HUES6 (cell line): ENCODE results near the gene PKD2.
"Not testable (repeated sequence)": the region's sequence is repeated elsewhere in the genome, so short reads cannot be mapped to it uniquely, and the experiment has no call there.

Experiments
- H3K27ac ChIP-seq: 2 replicates; pipeline ENCODE4 v1.7.0; 2013; ENCODE audit warnings: low read depth, mild to moderate bottlenecking, low read length, inconsistent platforms
- H3K27me3 ChIP-seq: 2 replicates; pipeline ENCODE4 v1.6.1; 2013; ENCODE audit warnings: low read length; ENCODE audit not compliant: control insufficient read depth, insufficient read depth
- H3K36me3 ChIP-seq: 2 replicates; pipeline ENCODE4 v1.6.1; 2013; ENCODE audit warnings: low read length; ENCODE audit not compliant: control insufficient read depth, insufficient read depth
- H3K4me1 ChIP-seq: 2 replicates; pipeline ENCODE4 v1.6.1; 2013; ENCODE audit warnings: low read length; ENCODE audit not compliant: control insufficient read depth, insufficient read depth
- H3K4me3 ChIP-seq: 2 replicates; pipeline ENCODE4 v1.5.1; 2013; ENCODE audit warnings: low read depth, low read length
- H3K9ac ChIP-seq: one replicate; pipeline ENCODE4 v1.6.1; 2013; ENCODE audit warnings: mild to moderate bottlenecking, low read length
- H3K9me3 ChIP-seq: 2 replicates; pipeline ENCODE4 v1.6.1; 2013; ENCODE audit warnings: low read depth, low read length; ENCODE audit not compliant: control insufficient read depth, insufficient read depth

PKD2 gene

DNA sequence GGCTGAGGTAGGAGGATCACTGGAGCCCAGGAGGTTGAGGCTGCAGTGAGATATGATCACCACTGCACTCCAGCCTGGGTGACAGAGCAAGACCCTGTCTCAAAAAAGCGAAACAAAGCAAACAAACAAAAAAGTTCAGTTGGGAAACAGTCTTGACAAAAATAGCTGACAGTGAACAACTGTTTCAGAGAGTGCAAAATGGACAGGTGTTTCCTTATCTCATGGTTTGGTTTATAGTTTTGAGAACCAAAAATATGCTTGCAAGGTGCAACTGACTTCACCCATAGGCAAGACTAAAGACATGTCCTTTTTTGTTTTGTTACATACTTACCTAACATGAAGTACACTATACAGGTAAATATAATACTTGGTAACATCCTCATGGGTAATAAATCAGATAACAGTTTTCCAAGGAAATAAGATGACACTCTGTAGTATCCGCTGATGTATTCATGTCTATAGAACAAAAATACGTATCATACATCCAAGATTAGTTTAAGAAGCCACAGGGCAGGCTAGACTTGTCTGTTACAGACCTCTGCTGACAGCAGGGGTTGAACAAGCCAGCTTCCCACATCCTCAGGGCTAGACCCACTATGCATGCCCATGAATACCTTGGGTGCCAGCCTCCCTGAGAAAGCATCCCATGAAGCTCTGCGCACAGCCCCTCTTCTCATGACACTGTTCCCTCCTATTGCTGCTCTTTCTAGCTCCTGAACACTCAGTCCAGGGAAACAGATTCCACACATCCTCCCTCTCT lies 91.7 kb downstream of the PKD2 start:
- Histone ChIP-seq H3K4me3 (no peak overlapping the region), H3K27me3 (no peaks in the 10 kb centered on the region), H3K4me1 (no peaks in the 10 kb centered on the region), H3K9ac (no peak overlapping the region), H3K27ac (no peak overlapping the region), H3K9me3 (no peaks in the 10 kb centered on the region), H3K36me3 (no peaks in the 10 kb centered on the region; the same call in 1 of the 2 replicates)

DNA sequence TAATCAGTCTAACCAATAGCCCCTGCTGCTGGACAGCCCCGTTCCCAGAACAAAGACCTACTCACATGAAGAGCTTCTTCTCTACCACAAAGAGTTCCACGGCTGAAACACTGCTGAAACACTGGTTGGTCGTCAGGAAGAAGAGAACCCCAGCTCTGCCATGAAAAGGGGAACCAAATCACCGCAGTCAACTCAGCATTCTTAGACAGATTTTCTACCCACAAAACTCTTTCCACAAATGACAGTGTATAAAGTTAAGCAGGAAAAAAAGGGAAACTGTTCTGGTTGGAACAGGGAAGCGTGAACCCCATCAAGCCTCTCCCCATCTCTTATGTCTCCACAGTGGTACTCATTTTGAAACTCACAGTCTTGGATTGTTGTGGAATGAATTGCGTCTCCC lies 93.7 kb downstream of the PKD2 start:
- no peak overlapping the region for H3K4me3 ChIP-seq

DNA sequence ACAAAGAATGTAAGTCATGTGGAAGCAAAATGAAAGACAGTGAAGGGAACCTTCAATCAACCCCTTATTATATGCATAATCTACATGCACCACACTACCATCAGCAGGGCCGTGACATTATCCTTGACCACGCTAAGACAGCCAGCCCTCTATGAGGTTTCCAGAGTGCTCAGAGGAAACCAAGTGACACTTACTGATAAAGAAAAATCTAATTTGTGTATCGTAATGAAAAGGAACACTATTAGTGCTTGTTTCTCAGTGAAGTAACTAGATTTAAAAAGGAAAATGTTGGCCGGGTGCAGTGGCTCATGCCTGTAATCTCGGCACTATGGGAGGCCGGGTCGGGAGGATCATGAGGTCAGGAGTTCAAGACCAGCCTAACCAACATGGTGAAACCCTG lies 94.6 kb downstream of the PKD2 start:
- H3K9ac ChIP-seq, result no peak overlapping the region
- no peaks in the 10 kb centered on the region for H3K9me3 ChIP-seq
- no peaks in the 10 kb centered on the region for H3K4me1 ChIP-seq
- H3K36me3 ChIP-seq, result no peaks in the 10 kb centered on the region; the same call in 1 of the 2 replicates
- H3K4me3 ChIP-seq, result no peak overlapping the region
- H3K27me3 ChIP-seq, result no peaks in the 10 kb centered on the region
- H3K27ac ChIP-seq, result no peak overlapping the region

More for the DNA sequence above, 93.7 kb downstream of the PKD2 start:
- Histone ChIP-seq H3K27ac (no peak overlapping the region), H3K27me3 (no peaks in the 10 kb centered on the region), H3K9me3 (no peaks in the 10 kb centered on the region), H3K9ac (no peak overlapping the region), H3K4me1 (no peaks in the 10 kb centered on the region), H3K36me3 (no peaks in the 10 kb centered on the region; the same call in 1 of the 2 replicates)

DNA sequence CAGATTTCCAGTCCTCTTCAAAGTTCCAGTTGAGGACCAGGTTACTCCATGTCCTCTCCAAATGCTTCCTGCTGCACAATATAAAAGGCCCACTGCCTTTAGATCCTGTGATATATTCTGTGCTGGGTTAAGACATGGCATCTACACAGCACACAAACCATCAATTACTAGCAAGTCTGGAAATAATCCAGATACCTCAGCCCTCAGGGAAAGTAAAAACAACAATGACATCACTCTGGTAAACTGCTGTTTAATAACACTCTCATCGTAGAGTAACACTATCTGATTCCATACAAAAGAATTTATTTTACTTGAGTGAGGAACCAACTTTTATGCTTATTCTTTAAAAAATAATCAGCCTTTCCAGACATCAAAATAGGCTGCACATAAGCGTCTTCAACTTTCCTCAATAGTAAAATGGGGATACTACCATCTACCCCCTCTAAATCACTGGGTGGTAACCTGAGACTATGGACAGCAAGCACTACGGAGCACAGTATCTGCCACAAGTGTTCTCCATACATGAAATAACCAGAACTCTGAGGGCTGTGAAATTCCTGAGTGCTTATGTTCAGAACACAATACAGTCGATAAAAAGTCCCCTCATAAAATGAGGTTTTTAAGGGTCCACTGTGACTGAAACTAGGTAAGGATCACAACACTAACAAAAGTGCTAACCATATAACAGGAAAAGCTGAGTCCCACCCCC lies 97.6 kb downstream of the PKD2 start:
- Histone ChIP-seq H3K27me3 (no peaks in the 10 kb centered on the region), H3K4me1 (no peaks in the 10 kb centered on the region), H3K4me3 (no peak overlapping the region), H3K27ac (no peak overlapping the region), H3K9me3 (no peaks in the 10 kb centered on the region), H3K36me3 (no peaks in the 10 kb centered on the region), H3K9ac (no peak overlapping the region)

DNA sequence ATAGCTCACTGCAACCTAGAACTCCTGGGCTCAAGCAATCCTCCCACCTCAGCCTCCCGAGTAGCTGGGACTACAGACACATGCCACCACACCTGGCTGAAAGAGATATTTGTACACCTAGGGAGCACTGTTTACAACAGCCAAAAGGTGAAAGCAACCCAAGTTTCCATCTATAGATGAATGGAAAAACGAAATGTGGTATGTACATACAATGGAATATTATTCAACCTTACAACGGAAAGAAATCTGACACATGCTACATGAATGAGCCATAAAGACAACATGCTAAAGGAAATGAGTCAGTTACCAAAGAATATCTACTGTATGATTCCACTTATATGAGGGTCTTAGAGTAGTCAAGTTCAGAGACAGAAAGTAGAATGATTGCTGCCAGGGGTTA lies 98.8 kb downstream of the PKD2 start:
- Histone ChIP-seq H3K4me1 (no peaks in the 10 kb centered on the region), H3K27ac (no peak overlapping the region), H3K9me3 (no peaks in the 10 kb centered on the region), H3K27me3 (no peaks in the 10 kb centered on the region), H3K36me3 (no peaks in the 10 kb centered on the region), H3K9ac (no peak overlapping the region), H3K4me3 (no peak overlapping the region)

DNA sequence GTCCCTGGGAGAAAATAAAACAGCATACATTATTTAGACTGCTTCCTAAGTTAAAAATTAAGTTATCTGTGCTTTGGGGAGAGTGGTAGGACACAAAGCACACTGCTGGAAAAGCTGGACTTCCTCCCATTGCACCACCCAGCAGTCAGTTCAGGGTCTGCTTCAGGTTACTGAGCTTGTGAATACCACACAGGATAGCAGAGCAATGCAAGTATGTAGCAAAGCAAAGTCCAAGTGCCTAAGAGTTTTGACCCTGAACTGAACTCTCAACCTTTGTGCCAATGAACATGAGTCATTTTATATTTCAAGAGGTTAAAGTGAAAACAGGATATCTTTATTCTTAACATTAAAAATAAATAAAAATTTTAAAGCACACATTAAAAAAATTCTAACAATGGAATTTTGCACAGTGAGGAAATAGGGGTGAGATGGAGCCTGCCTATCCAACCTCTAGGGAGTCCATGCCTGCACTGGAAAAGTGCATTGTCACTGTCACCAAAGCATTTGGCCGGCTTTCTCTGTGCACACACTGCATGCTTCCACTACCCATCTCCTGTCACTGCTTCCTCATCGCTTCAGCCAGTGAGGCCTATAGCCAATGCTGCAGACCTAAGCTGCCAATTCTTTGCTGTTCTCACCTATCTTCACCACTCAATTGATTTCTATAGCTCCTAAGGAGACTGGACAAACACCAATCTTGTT lies 100.1 kb downstream of the PKD2 start:
- Histone ChIP-seq H3K4me3 (no peak overlapping the region), H3K9me3 (no peaks in the 10 kb centered on the region), H3K9ac (no peak overlapping the region), H3K4me1 (no peaks in the 10 kb centered on the region), H3K36me3 (no peaks in the 10 kb centered on the region), H3K27ac (no peak overlapping the region), H3K27me3 (no peaks in the 10 kb centered on the region)

DNA sequence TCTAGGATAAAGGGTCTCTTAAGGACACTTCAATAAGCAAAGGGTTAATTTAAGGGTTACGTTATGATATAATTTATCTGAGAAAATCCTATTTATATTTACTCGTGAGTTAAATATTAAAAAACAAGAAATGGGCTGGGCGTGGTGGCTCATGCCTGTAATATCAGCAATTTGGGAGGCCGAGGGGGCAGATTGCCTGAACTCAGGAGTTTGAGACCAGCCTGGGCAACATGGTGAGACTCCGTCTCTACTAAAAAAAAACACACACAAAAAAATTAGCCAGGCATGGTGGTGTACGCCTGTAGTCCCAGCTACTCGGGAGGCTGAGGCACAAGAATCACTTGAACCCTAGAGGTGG lies 100.7 kb downstream of the PKD2 start:
- not testable (repeated sequence) for H3K36me3 ChIP-seq, H3K9me3 ChIP-seq, H3K4me3 ChIP-seq, H3K27me3 ChIP-seq, H3K9ac ChIP-seq, H3K27ac ChIP-seq, H3K4me1 ChIP-seq

DNA sequence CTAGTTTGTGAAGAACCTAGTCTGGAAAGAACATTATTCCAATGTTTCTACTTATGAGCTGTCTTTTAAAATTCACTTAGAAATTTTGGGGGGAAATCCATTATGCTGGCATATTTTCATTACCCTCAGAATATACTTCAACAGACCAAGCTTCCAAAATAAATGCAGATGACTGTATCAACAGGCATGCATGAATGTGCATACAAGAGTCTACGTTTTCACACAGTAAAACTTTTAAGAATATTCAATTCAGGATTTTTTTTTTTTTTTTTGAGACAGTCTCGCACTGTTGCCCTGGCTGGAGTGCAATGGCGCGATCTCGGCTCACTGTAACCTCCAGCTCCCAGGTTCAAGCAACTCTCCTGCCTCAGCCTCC lies 101.3 kb downstream of the PKD2 start:
- H3K9me3 ChIP-seq, result no peaks in the 10 kb centered on the region
- no peaks in the 10 kb centered on the region for H3K27me3 ChIP-seq
- peaks cover 4% of the 10 kb centered on the region; the same call in 1 of the 2 replicates for H3K36me3 ChIP-seq
- H3K4me3 ChIP-seq, result no peak overlapping the region
- no peak overlapping the region for H3K27ac ChIP-seq
- no peak overlapping the region for H3K9ac ChIP-seq
- H3K4me1 ChIP-seq, result no peaks in the 10 kb centered on the region

DNA sequence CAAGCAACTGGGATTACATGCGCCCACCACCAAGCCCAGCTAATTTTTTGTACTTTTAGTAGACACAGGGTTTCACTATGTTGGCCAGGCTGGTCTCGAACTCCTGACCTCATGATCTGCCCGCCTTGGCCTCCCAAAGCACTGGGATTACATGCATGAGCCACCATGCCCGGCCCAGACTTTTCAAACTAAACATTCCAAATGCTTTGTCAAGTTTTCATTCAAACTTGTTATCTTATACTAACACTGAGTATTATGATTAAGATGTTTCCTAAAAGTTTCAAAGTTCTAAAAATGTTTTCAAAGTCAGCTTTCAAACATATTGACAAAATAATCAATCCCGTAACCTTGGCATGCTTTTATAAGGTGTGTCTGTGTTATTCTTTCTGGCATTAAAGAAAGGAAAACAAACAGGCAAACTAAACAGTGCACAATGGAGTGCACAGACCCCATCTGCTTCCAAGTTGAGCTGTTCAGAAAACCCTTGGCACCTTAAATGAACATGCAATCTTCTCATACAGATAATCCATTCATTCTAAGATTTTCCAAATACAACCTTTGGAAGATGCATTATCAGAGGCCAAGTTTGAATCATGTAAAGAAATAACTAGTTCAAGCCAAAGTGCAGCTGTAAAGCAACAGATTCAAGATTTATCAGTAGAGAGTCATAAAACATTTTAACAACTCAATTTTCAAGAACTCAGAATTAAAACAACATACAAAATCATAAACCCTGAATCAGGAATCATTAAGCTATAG lies 101.9 kb downstream of the PKD2 start:
- no peak overlapping the region for H3K4me3 ChIP-seq
- peaks cover 4% of the 10 kb centered on the region; the same call in 1 of the 2 replicates for H3K36me3 ChIP-seq
- H3K9me3 ChIP-seq, result no peaks in the 10 kb centered on the region
- no peaks in the 10 kb centered on the region for H3K27me3 ChIP-seq
- no peaks in the 10 kb centered on the region for H3K4me1 ChIP-seq
- H3K9ac ChIP-seq, result no peak overlapping the region
- 0 out of 2 replicates have a peak overlapping the region, but pooled peaks have one; percentile 3 for H3K27ac ChIP-seq

DNA sequence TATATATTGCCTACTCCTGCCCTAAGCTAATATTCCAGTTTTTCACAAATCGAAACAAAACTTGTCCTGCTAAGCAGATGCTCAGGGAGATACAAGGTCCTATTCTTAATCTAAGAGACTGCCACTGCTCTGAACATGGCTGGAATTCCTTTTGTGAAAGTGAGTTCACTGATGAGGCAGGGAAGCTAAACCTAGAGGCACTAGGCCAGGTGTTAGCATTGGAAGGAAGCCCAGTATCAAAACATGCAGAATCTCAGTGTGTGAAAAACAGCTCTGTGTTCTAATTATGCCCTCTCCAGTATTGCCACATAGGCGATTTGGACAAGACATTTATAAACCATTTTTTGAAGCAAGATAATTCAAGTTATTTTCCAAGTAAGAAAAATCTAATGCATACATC lies 103.4 kb downstream of the PKD2 start:
- H3K27ac ChIP-seq, result no peak overlapping the region
- H3K27me3 ChIP-seq, result no peaks in the 10 kb centered on the region
- H3K9ac ChIP-seq, result no peak overlapping the region
- H3K4me1 ChIP-seq, result no peaks in the 10 kb centered on the region
- H3K4me3 ChIP-seq, result no peak overlapping the region
- peaks cover 4% of the 10 kb centered on the region; the same call in 1 of the 2 replicates for H3K36me3 ChIP-seq
- H3K9me3 ChIP-seq, result no peaks in the 10 kb centered on the region
